DMS53 treated with DMSO at 0.1 percent for 48 hours (cell line): ENCODE results near the gene FCHSD1.
A peak's percentile ranks its signal among the peaks of the same experiment; 100 is the strongest.

Experiments
- DNase-seq: peaks from one replicate; lab custom pipeline; 2025; ENCODE audit not compliant: unreplicated experiment; lab: John Stamatoyannopoulos, UW

The FCHSD1 gene

DNA sequence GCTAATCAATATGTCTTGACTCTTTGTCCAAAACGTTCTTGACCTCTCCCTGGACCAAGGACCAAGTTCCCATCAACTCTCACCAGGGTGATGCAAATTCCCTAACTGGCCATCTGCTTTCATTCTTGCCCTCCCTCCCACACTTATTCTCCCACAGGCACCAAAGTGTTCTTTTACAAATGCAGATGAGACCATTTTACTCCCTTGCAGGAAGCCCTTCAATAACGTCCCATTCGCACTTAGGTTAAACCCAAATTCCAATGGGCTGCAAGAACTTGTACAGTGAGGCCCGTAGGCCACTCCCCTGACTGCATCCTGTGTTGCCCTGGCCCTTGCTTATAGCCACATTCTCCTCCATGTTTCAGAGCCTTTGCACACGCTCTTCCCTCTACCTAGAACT is 23.5 kb upstream of the FCHSD1 start:
- no peak for DNase-seq

DNA sequence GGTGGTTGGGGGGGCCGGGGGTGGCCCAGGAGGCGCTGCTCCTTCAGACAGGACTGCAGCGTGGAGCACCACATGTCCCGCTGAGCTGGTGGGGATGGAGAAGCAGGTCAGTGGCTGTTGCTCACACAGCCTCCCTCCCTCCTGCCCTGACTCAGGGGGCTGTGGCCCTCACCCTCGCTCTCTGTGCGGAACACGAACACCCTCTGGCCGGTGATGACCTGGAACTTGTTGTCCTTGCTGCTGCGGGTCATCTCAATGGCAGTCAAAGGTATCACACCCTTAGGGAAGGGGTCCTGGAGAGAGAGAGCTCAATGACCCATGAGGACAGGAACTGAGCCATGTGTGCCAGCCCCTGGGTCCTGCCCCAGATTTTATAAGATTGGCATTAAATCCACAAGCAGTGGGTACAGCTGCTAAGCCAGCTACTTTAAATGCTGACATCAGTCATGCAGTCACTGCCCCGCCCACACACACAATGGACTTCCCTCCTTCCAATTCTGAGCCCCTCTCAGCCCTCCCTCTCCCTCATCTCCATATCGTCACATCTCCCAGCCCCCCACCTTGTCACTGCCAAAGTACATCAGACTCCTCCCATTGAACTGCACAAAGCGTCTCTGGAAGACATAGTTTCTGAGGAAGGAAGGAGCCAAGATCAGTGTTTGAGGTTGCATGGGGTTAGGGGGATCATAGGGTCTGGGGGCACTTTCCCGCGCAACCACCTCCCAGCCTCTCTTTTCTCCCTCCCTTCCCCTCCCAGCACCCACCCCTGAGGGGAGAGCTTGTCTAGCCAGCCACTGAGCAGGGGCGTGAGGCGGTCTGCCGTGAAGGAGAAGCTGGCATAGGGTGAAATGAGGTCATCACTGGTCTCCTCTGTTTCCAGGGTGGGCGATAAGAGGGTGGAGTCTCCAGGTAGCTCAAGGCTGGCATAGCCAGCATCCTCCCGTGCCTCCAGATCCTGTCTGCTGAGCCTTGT is 21.9 kb upstream of the FCHSD1 start:
- DNase-seq: no peak

DNA sequence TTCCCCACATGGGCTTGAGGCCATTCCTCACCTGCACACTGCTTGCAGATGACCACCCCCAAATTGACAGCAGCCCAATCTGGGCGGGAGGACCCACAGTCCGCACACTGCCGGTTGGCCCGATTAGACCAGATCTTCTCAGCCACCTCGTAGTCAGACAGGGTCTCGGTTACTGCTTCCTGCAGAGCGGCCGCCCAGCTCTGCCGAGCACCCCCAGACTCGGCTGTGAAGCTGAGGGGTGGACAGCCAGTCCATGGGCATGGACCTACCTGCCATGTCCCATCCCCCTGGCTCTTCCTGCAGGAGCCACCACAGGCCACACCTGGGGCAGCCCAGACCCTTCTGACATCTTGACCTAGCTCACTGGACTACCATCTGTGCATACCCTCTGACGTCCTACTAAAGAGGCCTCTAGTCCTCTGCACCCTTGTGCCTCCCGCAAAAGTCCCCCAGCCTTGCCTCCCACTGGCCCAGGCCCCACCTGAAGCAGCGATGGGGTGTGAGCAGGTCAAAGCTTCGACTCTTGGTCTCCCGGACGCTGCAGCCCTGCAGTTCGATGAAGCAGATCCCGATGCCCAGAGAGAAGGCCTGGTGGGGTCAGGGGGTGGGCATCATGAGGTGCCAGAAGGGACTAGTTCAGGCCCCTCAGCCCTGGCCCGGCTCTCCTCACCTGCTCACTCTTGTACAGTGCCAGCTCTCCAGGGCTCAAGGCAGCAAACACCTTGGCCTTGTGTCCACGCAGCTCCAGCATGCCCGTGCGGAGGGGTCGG is 21.0 kb upstream of the FCHSD1 start:
- DNase-seq: no peak

DNA sequence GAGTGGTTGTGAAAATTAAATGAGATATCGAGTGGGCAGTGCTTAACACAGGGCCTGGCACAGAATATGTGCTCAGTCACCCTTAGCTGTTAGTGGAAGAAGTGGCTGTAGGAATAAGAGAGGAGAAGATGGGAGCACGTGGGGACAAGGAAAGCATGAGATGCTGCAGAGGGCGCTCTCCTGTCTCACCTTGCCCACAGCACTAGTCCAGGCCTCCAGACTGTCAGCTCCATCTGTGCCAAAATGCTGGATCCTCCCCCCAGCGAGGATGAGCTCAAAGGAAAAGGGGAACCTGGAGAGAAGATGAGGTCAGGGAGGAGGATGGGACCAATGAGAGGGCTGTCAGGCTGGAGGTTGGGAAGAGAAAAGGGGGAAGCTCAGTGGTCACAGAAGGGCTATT is 18.3 kb upstream of the FCHSD1 start:
- DNase-seq: no peak

DNA sequence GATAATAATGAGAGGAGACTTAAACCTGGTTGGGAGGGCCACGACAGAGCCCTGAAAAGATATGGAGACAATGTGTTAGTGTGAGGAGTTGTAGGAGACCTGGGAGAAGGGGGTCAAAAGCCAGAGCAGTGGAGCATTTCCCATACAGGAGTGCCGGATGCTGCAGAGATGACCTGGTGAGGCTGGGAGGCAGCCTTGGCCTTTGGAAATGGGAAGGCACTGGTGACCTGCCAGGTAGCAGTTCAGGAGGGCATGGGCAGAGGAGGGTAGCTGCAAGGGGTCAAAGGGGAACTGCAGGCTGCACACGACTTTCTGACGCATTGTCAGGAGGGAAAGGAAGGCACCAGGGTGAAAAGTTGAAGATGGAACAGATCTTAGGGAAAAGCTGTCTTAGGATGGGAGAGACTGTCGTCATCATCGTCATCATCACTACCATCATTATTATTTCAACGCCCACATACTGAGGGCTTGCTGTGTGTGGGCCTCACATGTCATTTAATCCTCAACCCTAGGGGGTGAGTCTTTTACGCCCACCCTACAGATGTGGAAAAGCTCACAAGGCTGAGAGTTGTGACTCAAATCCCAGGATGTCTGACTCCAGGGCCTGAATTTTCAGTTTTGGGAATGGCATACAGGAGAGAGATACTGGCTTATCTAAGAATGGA is 17.5 kb upstream of the FCHSD1 start:
- DNase-seq: no peak

DNA sequence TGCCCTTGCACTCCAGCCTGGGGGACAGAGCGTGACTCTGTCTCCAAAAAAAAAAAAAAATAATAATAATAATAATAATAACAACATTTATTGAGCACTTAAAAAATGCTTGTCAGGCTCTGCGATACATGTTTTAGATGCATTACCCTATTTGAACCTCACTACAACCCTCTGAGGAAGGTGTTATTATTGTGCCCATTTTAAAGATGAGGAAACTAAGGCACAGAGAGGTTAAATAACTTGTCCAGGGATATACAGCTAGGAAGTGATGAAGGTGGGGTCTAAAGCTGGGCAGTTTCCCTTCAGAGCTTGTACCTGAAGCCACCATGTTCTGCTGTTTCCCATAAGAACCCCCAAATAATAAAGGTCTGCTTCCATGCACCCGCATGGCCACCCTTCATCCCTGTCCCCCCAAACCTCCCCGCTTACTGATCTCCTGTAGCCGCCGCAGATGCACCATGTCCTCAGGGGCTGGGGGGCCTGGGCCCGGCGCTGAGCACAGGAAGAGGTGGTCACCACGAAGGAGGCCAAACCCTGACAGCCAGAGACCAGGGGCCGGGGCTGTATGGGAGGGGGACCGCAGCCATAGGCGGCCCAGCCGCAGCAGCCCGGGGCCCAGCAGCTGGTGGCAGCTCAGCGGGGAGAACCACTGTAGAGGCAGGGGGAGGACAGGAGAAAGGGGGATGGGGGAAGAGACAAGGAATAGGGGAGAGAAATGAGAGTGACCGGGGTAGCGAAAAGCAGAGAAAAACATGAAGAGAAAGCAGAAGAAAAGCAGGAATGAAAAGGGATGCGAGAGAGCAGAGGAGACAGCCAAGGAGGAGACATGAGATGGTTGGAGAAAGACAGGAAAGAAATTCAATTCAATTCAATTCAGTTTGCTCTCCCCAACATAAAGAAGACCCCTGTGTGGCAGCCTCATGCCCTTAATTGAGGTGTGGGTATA is 15.1 kb upstream of the FCHSD1 start:
- no peak for DNase-seq

DNA sequence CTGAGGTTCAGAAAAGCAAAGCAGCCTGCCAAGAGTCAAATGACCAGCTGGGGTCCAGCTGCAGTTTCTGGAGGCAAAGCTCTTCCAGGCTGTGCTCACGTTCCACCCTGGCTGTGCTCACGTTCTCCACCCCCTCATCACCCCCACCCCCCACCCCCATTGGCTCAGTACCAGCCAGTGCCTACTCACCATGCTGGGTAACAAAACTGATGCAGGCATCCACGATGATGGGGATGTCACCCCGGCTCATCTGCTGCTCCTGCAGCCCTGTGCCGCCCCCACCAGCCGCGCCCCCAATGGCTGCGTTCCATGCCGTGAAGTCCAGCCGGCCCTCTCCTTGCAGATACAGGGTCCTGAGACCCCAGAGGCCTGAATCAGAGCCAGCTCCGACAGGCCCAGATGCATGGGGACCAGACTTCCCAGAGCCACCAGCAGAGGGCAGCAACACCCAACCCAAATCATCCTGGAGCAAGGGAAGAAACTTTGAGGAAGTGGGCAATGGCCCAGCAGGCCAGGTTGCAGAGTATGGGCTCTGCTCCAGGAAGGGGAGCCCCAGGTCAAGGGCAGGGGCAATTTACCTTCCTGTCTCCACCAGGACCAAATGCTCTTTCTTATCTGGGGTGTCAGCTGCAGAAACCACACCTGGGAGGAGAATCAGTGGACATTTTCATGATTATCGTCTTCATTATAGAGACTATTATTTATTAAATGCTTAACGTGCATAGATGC is 13.7 kb upstream of the FCHSD1 start:
- peak; percentile 51 for DNase-seq

DNA sequence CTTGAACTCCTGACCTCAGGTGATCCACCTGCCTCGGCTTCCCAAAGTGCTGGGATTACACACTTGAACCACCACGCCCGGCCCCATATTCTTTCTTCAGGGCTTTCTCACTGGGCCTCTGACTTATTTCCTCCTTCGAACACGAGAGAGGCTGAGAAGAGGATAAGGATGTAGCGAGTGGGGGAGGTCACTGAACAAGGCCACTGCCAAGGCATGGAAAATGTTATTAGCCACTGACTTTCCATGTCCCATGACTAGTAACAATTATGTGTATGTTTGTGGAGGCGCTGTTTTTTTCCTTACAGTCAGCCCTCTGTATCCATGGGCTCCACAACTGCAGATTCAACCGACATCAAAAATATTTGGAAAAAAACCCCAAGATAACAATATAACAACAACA is 12.3 kb upstream of the FCHSD1 start:
- DNase-seq: no peak

DNA sequence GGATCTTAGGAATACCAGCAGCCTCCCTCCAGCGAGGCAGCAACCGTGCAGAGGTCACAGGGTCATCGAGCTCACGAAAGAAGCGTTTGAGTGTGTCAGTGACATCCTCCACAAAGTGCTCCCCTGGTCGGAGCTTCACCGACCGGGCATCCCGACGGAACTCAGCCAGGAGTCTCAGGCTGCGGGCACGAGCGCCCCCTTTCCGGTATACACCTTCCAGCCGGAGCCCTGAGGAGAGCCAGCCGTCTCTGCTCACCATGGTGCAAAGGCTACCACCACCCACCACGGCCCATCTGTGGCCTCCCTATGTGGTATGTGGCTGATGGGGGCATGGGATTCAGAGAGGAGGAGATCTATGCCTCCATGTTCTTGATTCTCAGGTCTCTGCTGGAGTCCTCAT is 10.8 kb upstream of the FCHSD1 start:
- no peak for DNase-seq

DNA sequence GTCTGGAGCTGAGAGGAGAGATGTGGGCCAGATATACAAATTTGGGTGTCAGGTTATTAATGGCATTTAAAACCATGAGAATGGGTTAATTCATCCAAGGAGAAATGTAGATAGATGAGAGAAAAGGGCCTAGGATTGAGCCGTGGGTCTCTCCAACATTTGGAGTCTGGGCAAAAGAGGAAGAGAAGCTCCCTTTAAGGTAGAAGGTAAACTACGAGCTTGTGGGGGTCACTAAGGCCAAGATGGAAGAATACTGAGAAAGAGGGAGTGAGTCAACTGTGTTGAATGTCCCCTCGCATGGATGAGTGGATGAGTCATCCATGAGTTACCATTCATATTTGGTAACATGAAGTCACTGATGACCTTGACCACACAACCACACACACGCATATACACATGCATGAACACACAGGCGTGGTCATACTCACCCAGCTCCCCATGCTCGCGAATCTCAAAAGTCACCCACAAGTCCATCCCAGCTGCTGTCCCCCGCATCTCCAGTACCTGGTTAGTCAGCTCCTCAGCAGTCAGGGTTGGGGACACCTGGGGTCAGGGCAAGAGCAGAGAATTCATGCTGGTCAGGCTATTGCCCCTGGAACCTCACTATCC is 6.8 kb upstream of the FCHSD1 start:
- DNase-seq: peak; percentile 22

DNA sequence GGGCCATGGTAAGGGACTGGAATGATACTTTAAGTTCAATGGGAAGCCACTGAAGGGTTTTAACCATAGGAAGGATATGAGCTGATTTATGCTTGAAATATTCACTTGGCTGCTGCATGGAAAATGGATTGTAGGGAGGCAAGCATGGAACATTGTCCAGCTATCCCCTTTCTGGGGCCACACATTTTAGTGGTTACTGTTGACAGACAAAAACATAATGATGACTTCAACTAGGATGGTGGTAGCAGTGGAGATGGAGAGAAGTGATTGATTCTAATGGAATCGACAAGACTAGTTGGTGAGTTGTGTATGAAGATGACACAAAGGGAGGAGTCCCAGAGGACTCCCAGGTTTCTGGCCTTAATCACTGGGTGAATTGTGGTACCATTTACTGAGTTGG is 6.2 kb upstream of the FCHSD1 start:
- no peak for DNase-seq

DNA sequence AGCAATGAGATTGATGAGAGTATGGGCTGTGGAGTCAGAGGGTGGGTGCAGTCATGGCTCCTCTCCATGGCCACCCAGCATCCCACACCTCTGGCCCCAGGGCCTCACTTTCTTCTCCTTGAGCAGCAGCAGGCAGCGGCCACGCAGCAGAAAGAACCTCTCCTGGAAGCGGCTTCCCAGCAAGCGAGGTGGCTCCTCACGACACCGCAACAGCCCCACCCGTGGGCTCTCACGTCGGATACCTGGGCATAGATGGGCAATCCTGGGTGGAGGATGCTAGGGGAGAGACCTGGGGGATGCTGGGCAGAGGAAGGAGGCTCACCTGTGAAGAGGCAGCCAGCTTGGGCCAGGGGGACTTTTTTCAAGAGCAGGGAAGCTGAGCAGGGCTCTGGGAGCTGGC is 5.2 kb upstream of the FCHSD1 start:
- DNase-seq: no peak

DNA sequence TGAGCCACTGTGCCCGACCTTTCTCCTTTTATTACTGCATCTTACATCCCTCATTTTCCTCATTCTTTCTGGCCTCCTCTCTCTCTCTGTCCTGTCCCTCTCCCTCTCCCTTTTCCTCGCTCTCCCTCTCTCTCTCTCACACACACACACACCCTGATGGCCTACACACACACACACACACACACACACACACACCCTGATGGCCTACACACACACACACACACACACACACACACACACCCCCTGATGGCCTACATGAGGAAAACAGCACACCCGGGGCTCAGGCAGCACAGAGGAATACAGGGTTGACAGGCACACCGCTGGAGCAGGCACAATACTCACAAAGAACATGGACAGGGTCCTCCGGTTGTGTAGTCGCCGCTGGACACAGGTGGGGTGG is 3.8 kb upstream of the FCHSD1 start:
- DNase-seq: no peak

DNA sequence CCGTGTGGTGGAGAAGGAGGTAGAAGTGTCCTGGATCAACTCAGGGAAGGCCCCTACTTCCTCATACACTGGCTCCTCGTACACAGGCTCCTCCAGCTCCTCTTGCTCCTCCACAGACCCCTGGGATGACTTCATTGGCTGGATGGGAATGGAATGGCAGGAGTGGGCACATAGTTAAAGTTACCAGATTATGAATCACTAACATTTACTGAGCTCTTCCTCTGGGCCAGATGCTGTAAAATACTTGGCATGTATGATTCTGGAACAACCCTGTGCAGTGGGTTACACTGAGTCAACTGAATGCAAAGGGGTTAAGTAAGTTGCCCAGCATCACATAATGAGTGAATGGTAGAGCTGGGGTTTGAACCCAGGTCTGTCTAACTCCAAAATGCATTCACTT is 3.1 kb upstream of the FCHSD1 start:
- no peak for DNase-seq

DNA sequence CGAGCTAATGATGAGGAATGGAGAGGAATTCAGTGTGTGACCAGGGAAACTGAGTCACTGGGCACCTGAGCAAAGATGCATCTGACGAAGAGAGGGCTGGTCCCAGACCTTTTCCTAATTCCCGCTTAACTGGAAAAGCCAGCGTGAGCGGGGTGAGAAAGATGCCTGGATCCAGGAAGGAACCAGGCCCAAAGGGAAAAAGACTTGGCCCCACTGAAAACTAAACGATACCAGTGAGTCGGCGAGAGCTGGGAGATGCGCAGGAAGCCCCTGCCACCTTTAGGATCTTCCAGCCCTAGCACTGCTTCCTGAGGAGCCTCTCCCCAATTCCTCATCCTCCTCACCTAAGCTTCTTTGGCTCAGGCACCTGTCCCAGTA is 499 bp upstream of the FCHSD1 start:
- DNase-seq: no peak

DNA sequence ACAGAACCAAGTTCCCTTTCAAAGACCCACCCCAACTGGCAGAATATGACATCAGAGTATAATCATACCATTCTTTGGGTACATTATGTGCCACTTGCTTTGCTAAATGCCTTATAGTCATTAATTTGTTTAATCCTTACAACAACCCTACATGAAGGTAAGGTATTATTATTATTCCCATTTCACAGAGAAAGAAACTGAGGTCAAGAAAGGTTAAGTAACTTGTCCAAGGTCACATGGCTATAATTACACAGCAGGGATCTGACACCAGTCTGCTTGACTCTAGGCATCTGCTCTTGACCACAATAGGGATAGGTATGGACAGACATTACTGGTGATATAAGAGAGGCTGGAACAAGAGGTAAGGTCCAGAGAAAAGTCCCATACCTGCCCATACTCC is 1.2 kb downstream of the FCHSD1 start:
- DNase-seq: no peak

DNA sequence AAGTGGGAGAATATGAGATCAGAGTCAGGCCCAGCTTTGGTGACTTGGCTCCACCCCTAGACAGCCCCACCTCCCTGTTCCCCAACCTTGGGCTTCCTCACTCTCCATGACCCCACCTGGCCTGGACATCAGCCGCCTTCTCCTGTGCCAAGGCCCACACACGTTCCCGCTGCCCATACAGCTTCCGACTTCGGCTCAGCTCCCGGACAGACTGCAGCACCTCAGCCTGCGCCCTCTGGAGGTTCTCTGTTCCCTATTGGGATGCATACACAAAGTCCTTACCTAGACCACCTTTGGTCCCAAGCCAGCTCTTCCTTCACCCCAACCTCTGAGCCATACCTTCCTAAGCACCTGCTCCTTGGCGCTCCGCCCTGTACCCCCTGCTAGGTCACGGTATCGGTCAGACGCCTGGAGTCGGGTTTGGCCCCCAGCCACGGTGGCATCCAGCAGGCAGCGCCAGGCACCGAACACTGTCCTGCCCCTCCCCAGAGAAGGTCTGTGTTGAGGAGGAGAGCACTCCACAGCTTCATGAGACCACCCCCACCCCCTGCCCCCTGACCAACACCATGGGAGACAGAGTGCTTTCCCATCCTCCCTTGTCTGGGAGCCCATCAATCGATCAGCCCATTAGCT is 2.0 kb downstream of the FCHSD1 start:
- no peak for DNase-seq

DNA sequence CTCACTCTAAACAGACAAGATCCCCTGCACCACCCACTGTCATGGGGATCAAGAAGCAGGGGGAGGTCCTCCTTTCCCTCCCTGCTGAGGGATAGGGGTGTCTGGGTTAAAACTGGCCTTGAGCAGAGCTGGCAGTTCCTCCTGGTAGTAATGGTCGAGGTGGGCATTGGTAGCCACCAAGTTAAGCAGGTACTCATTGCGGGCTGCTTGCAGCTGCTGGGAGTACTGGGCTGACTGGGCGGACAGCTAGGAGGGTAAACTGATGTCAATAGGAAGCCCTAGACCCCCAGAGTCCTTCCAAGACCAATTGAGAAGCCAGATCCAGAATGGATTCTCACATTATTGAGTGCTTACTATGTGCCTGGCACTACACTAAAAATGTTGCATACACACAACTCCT is 3.4 kb downstream of the FCHSD1 start:
- DNase-seq: no peak

DNA sequence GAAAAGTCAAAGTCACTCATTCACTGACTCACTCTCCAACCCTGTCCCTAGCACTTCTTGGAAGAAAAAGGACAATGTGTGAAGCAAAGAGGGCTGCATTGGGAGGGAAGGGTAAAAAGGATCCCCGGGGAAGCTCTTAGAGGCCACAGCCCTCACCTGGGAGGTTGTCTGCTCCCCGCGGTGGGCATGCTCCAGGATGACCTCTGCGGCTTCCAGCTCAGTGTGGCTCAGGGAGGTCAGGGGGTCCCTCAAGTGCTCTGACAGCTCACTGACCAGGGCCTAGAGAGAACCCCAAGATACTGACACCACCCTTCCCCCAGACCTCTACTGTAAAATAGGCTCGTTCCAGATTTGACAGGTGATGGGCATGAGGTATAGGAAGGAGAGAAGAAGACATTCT is 4.0 kb downstream of the FCHSD1 start:
- no peak for DNase-seq
